Neural cell (in vitro differentiated cells): ENCODE results near the gene B4GALNT4. TPM values are rescaled to one million over a fixed set of nuclear protein-coding genes. Genes with fewer than 3 reads are reported as not detected.
"Not testable (repeated sequence)": the region's sequence is repeated elsewhere in the genome, so short reads cannot be mapped to it uniquely, and the experiment has no call there.

Experiments
- H2AFZ ChIP-seq: fragments of 200-600, 300-800 bp; sonication (generic), shearing (Covaris generic); 2 replicates; pipeline ENCODE4 v1.6.0; 2014; ENCODE audit warnings: low read depth, mild to moderate bottlenecking, antibody characterized with exemption, low read length, moderate library complexity
- H3F3A ChIP-seq: fragments of 200-600 bp; shearing (Covaris generic); 2 replicates; pipeline ENCODE4 v1.6.1; 2016; ENCODE audit warnings: mild to moderate bottlenecking, moderate library complexity, mixed read lengths, antibody characterized with exemption, low read length; ENCODE audit not compliant: insufficient read depth, poor library complexity, severe bottlenecking
- H3K27ac ChIP-seq: fragments of 200-600, 300-800 bp; sonication (generic), shearing (Covaris generic); 2 replicates; pipeline ENCODE4 v1.5.1; 2014; ENCODE audit warnings: mild to moderate bottlenecking, low read length, moderate library complexity
- H3K27me3 ChIP-seq: fragments of 300-800, 200-600 bp; sonication (generic), shearing (Covaris generic); 2 replicates; pipeline ENCODE4 v1.6.0; 2014; ENCODE audit warnings: mild to moderate bottlenecking, low read depth, low read length, moderate library complexity; ENCODE audit not compliant: insufficient read depth
- H3K36me3 ChIP-seq: fragments of 300-800, 200-600 bp; sonication (generic), shearing (Covaris generic); 2 replicates; pipeline ENCODE4 v1.5.1; 2014; ENCODE audit warnings: mild to moderate bottlenecking, antibody characterized with exemption, low read length, moderate library complexity; ENCODE audit not compliant: insufficient read depth
- H3K4me2 ChIP-seq: fragments of 300-800, 200-600 bp; sonication (generic), shearing (Covaris generic); 2 replicates; pipeline ENCODE4 v1.6.0; 2014; ENCODE audit warnings: mild to moderate bottlenecking, low read length
- H3K4me3 ChIP-seq: fragments of 300-800, 200-600 bp; sonication (generic), shearing (Covaris generic); 2 replicates; pipeline ENCODE4 v1.5.1; 2014; ENCODE audit warnings: mild to moderate bottlenecking, low read length, moderate library complexity
- H3K79me2 ChIP-seq: fragments of 200-600 bp; shearing (Covaris generic); replicated peaks from 2 replicates; pipeline ENCODE4 v1.6.0; 2014; ENCODE audit warnings: mild to moderate bottlenecking, low read length, moderate library complexity; ENCODE audit not compliant: insufficient read depth
- H3K9ac ChIP-seq: fragments of 300-800, 200-600 bp; sonication (generic), shearing (Covaris generic); 2 replicates; pipeline ENCODE4 v1.6.1; 2016; ENCODE audit warnings: mild to moderate bottlenecking, low read length, mixed read lengths
- H3K9me2 ChIP-seq: fragments of 200-600 bp; shearing (Covaris generic); 2 replicates; pipeline ENCODE4 v1.6.1; 2016; ENCODE audit warnings: mild to moderate bottlenecking, low read length, mixed read lengths; ENCODE audit not compliant: insufficient read depth
- H3K9me3 ChIP-seq: fragments of 200-600, 300-800 bp; sonication (generic), shearing (Covaris generic); 2 replicates; pipeline ENCODE4 v1.6.1; 2016; ENCODE audit warnings: mild to moderate bottlenecking, mixed run types, low read length, moderate library complexity, mixed read lengths
- H4K20me1 ChIP-seq: fragments of 200-600 bp; shearing (Covaris generic); 2 replicates; pipeline ENCODE4 v1.6.1; 2016; ENCODE audit warnings: mild to moderate bottlenecking, mixed run types; ENCODE audit not compliant: insufficient read depth
- CTCF ChIP-seq: fragments of 450-650 bp; IDR thresholded peaks from 2 replicates; pipeline ENCODE4 v1.5.1; 2014; ENCODE audit warnings: antibody characterized with exemption, mild to moderate bottlenecking, moderate library complexity; ENCODE audit not compliant: poor library complexity, severe bottlenecking
- EP300 ChIP-seq: fragments of 450-650 bp; conservative IDR thresholded peaks from 2 replicates; pipeline ENCODE4 v1.6.1; 2014; ENCODE audit warnings: antibody characterized with exemption, mild to moderate bottlenecking, moderate library complexity; ENCODE audit not compliant: poor library complexity, severe bottlenecking
- EZH2 ChIP-seq: fragments of 200-600, 300-800 bp; shearing (Covaris generic), sonication (generic); IDR thresholded peaks from 2 replicates; pipeline ENCODE4 v1.6.1; 2014; ENCODE audit warnings: antibody characterized with exemption, low read length, borderline replicate concordance, mild to moderate bottlenecking; ENCODE audit not compliant: insufficient read depth, poor library complexity, severe bottlenecking
- MXI1 ChIP-seq: fragments of 450-650 bp; conservative IDR thresholded peaks from 2 replicates; pipeline ENCODE4 v1.6.1; 2014; ENCODE audit warnings: antibody characterized with exemption, mild to moderate bottlenecking; ENCODE audit not compliant: poor library complexity, severe bottlenecking
- POLR2AphosphoS5 ChIP-seq: IDR thresholded peaks from 2 replicates; pipeline ENCODE4 v1.6.1; 2012
- RAD21 ChIP-seq: fragments of 450-650 bp; conservative IDR thresholded peaks from 2 replicates; pipeline ENCODE4 v1.6.1; 2014; ENCODE audit warnings: antibody characterized with exemption, mild to moderate bottlenecking, moderate library complexity
- REST ChIP-seq: IDR thresholded peaks from 2 replicates; pipeline ENCODE4 v1.6.1; 2012; ENCODE audit warnings: borderline replicate concordance
- SMC3 ChIP-seq: fragments of 450-650 bp; conservative IDR thresholded peaks from 2 replicates; pipeline ENCODE4 v1.6.1; 2014; ENCODE audit warnings: antibody characterized with exemption, mild to moderate bottlenecking, moderate library complexity; ENCODE audit not compliant: poor library complexity
- TAF1 ChIP-seq: IDR thresholded peaks from 2 replicates; pipeline ENCODE4 v1.6.1; 2012; ENCODE audit warnings: low read depth
- polyA plus RNA-seq: library from polyadenylated mRNA; depleted of rRNA; stranded (reverse); fragments of >200 nt; gene quantifications from 2 replicates; pipeline ENCODE4 v1.2.3, GENCODE V29; 2014

B4GALNT4 gene
- polyA plus RNA-seq, 1 donor from 2014 or later = 440 TPM

- not testable (repeated sequence) for H3K9ac ChIP-seq, H3K9me2 ChIP-seq, H3K27ac ChIP-seq, H4K20me1 ChIP-seq, H3K79me2 ChIP-seq, H3K4me2 ChIP-seq, H2AFZ ChIP-seq, H3K4me3 ChIP-seq, H3K9me3 ChIP-seq, H3F3A ChIP-seq, H3K36me3 ChIP-seq, H3K27me3 ChIP-seq
Measured at GRCh38 chr11:333616-334263, 35.6 kb upstream of the B4GALNT4 start.

GRCh38 chr11:334264-334994 is 34.9 kb upstream of the B4GALNT4 start:
- Histone ChIP-seq H3K27ac (no peak overlapping the region), H3K9ac (no peak overlapping the region), H3K27me3 (no peaks in the 10 kb centered on the region), H3K4me3 (no peak overlapping the region), H3K9me2 (no peaks in the 10 kb centered on the region), H2AFZ (no peak overlapping the region), H3K9me3 (no peaks in the 10 kb centered on the region), H3K79me2 (no peaks in the 10 kb centered on the region), H3K36me3 (no peaks in the 10 kb centered on the region), H3K4me2 (no peak overlapping the region), H4K20me1 (no peaks in the 10 kb centered on the region), H3F3A (no peaks in the 10 kb centered on the region)
- no peak for TF ChIP-seq TAF1
- no peak for TF ChIP-seq EZH2
- TF ChIP-seq EP300 = no peak
- no peak for TF ChIP-seq RAD21
- TF ChIP-seq MXI1 = no peak
- no peak for TF ChIP-seq POLR2AphosphoS5
- no peak for TF ChIP-seq CTCF
- no peak for TF ChIP-seq REST
- no peak for TF ChIP-seq SMC3
